SK-N-DZ (cell line): ENCODE measurements around the gene SLC30A4. TPM values are rescaled to one million over a fixed set of nuclear protein-coding genes. Genes with fewer than 3 reads are reported as not detected.
"Not testable (repeated sequence)": the region's sequence is repeated elsewhere in the genome, so short reads cannot be mapped to it uniquely, and the experiment has no call there.

Source experiments
- DNase-seq: peaks from one replicate; pipeline ENCODE4 v3.0.0-alpha.2; 2015; ENCODE audit warnings: low spot score
- polyA plus RNA-seq, 2 experiments: library from polyadenylated mRNA; depleted of rRNA; stranded (reverse); fragments of >200 nt; gene quantifications; 2 replicates each; pipeline ENCODE4 v1.2.3, GENCODE V29; 2014

The SLC30A4 gene, protein sequence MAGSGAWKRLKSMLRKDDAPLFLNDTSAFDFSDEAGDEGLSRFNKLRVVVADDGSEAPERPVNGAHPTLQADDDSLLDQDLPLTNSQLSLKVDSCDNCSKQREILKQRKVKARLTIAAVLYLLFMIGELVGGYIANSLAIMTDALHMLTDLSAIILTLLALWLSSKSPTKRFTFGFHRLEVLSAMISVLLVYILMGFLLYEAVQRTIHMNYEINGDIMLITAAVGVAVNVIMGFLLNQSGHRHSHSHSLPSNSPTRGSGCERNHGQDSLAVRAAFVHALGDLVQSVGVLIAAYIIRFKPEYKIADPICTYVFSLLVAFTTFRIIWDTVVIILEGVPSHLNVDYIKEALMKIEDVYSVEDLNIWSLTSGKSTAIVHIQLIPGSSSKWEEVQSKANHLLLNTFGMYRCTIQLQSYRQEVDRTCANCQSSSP
- 0.97 and 1.0 TPM in 2 replicates for polyA plus RNA-seq (2014; cell fraction: cytosol; rRNA removed)
- 0.98 and 1.5 TPM in 2 replicates for polyA plus RNA-seq (2014; cell fraction: nucleus; rRNA removed)

- DNase-seq, result peak; percentile 35
Observed at GRCh38 chr15:45522328-45523165, at the start of gene SLC30A4. Gene SLC30A4, minus strand, starts transcription at chr15:45522755. Its CDS starts 401 bp downstream, at chr15:45522354.

- no peak for DNase-seq
Observed at GRCh38 chr15:45555934-45556608, 33.5 kb upstream of the SLC30A4 start.

DNA sequence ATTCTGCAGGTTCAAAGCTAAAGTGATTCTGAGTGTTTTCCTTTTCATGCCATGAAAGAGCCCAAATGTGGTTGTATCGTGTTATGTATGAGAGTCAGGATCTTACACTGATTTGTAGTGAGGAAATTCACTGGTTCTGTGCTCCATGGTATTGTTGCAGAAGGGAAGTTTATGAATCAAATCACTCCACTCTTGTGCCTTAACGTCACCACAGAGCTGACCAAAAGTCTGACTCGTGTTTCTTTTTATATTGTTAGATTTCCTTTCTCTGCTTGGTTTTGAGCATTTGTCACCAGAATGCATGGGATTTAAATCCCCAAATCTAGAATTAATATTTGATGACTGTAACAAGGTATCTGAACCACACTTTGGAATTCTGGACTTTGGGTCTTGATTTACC lies 29.1 kb upstream of the SLC30A4 start:
- no peak for DNase-seq

DNA sequence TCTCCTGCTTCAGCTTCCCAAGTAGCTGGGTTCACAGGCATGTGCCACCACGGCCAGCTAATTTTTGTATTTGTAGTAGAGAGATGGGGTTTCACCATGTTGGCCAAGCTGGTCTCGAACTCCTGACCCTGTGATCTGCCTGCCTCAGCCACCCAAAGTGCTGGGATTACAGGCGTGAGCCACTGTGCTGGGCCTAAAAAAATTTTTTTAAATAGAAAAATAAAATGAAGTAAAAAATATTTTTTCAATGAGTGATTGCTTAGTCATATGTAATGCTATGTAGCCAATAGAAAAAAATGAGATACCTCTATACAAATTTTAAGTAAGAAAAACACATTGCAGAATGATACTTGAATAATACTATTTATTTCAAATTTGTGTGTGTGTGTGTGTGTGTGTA lies 27.9 kb upstream of the SLC30A4 start:
- DNase-seq, result no peak

GRCh38 chr15:45549541-45550220 lies 27.1 kb upstream of the SLC30A4 start:
- no peak for DNase-seq

DNA sequence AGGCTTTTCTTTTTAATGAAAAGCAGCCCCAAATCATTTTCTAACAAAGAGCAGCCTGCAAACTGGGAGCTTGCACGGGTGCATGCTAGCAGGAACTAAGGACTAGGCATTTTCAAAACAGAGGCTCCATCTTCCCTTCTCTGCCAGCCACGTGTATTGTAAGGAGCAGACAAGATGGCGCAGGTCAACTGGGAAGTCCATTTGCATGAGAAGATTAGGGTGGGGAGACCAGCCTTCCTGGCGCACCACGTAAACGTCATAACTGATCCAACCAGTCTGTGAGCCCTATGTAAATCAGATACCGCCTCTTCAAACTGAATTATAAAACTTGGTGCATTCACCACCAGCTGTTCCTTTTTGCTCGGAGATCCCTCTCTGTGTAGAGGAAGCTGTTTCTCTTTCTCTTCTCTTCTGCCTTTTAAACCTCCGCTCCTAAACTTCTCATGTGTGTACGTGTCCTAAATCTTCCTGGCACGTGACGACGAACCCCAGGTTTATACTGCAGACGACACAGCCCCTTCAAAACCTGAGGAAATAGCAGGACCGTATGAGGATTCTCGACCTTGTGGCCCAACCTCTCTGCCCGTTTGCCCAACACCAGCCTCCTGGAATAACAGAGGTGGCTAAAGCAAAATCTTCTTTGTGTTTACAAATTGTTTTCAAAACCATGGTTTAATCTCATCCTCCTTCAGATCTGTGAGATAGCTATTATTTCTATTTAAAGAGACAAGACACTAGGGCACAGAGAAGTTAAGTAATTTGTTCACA lies 26.4 kb upstream of the SLC30A4 start:
- peak; percentile 86 for DNase-seq

- DNase-seq, result no peak
Observed at GRCh38 chr15:45546789-45547188, 24.2 kb upstream of the SLC30A4 start.

DNA sequence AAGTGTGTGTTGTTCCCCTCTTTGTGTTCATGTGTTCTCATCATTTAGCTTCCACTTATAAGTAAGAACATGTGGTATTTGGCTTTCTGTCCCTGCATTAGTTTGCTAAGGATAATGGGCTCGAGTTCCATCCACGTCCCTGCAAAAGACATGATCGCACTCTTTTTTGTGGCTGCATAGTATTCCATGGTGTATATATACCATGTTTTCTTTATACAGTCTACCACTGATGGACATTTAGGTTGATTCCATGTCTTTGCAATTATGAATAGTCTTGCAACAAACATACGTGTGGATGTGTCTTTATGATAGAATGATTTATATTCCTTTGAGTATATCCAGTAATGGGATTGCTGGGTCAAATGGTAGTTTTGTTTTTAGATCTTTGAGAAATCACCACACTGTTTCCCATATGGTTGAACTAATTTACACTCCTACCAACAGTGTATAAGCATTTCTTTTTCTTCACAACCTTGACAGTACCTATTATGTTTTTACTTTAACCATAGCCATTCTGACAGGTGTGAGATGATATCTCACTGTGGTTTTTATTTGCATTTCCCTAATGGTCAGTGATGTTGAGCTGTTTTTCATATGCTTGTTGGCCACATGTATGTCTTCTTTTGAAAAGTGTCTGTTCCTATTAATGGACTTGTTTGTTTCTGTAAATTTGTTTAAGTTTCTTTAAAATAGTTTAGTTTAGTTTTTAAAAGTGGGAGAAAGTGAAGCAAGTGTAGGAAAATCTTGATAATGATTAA lies 21.9 kb upstream of the SLC30A4 start:
- DNase-seq, result no peak

- no peak for DNase-seq
Observed at GRCh38 chr15:45543051-45543450, 20.5 kb upstream of the SLC30A4 start.

- DNase-seq, result no peak
Observed at GRCh38 chr15:45540531-45540930, 18.0 kb upstream of the SLC30A4 start.

DNA sequence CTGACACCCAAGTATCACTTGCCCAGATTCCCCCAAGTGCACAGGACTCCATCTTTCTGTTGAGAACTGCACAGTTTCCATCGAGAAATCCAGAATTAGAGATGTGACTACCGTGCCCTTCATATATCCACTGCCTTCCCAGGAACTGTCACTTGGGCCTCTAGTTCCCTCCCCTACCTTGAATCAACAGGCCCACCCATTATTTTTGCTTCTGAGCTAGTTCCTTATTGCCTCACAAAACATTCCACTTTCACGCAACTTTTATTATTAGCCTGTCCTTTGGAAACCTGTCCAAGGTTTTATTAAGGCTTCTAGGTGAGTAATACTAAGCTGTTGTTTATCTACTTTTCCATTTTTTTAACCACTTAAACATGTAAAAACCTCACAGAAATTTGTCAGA lies 17.1 kb upstream of the SLC30A4 start:
- no peak for DNase-seq

DNA sequence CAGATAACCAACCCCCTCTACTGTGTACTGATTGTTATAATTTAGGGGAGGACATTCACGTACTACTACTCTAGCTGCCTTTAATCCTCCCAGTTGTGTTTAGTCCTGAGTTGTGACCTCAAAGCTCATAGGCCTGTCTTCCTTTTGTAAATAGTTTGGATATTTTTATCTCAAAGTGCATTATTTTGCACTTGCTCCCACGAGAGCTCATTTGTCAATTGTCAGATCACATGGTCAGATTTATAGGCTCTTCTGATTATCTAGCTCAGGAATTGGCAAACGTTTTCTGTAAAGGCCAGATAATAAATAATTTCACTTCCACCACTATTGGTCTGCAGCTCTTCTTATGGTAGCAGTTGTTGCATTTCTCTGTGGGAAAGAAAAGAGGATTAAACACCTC lies 14.4 kb upstream of the SLC30A4 start:
- DNase-seq, result no peak

GRCh38 chr15:45535486-45536042 lies 13.0 kb upstream of the SLC30A4 start:
- no peak for DNase-seq

- DNase-seq, result no peak
Observed at GRCh38 chr15:45534821-45535220, 12.3 kb upstream of the SLC30A4 start.

GRCh38 chr15:45532892-45533291 lies 10.3 kb upstream of the SLC30A4 start:
- DNase-seq, result not testable (repeated sequence)

- DNase-seq, result no peak
Observed at GRCh38 chr15:45529613-45530012, 7.1 kb upstream of the SLC30A4 start.

DNA sequence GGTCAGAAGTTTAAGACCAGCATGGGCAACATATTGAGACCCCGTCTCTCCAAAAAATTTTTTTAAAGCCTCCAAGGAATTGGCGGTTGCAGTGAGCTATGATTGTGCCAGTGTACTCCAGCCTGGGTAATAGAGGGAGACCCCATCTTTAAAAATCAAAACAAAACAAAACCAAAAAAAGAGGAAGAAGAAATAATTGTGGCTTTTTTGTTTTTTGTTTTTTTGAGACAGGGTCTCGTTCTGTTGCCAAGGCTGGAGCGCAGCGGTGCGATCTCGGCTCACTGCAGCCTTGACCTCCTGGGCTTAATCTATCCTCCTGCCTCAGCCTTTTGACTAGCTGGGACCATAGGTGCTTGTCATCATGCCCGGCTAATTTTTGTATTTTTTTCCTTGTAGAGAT lies 4.5 kb upstream of the SLC30A4 start:
- no peak for DNase-seq

DNA sequence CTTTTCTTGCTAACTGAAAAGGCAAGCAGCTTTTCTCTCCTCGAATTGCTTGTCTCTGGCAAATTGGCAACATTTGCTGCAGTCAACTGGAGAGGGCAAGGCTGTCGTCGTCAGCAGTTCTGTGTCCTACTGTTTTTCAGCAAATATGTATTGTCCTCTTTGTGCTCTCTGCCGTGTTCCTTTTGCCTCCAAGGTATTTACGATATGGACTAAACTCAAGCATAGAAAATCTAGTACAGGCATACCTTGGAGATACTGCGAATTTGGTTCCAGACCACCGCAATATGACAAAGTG lies 558 bp upstream of the SLC30A4 start:
- peak; percentile 25 for DNase-seq

- no peak for DNase-seq
Observed at GRCh38 chr15:45521596-45522327, 793 bp downstream of the SLC30A4 start.
